ENCODE measurements around the gene NDRG2. TPM values are rescaled to one million over a fixed set of nuclear protein-coding genes. Genes with fewer than 3 reads are reported as not detected.

The NDRG2 gene
- total and polyA plus RNA-seq, 2 experiments from 2014 or later, result 0.28 to 2.8 TPM

GRCh38 chr14:21056520-21057163, 31.8 kb upstream of the NDRG2 start:
- Histone ChIP-seq H3F3A (ENCODE audit: insufficient read depth) (no peaks in the 10 kb centered on the region), H3K4me3 (no peak overlapping the region), H3K9me2 (ENCODE audit: insufficient read depth) (no peaks in the 10 kb centered on the region), H3K4me2 (ENCODE audit: unreplicated experiment) (peak overlapping the region; percentile 41), H3K9me3 (ENCODE audit: low read depth) (no peaks in the 10 kb centered on the region), H3K9ac (no peak overlapping the region), H3K27me3 (replicated peaks; ENCODE audit: insufficient read depth) (no peaks in the 10 kb centered on the region), H3K79me2 (ENCODE audit: insufficient read depth) (no peaks in the 10 kb centered on the region), H3K4me1 (ENCODE audit: insufficient read depth) (peaks cover 15% of the 10 kb centered on the region; the same call in 1 of the 2 replicates), H3K36me3 (ENCODE audit: low read depth) (no peaks in the 10 kb centered on the region), H3K27ac (no peak overlapping the region), H4K20me1 (ENCODE audit: insufficient read depth) (no peaks in the 10 kb centered on the region), H2AFZ (peak overlapping the region; percentile 14; the same call in 1 of the 2 replicates)
- TF ChIP-seq EZH2 (IDR thresholded peaks at IDR 0.05; ENCODE audit: insufficient read depth, poor library complexity, severe bottlenecking) (no peak), EZH2phosphoT487 (IDR thresholded peaks at IDR 0.05; ENCODE audit: insufficient read depth, low read depth) (no peak)
- in situ Hi-C loops (cut with MboI), result no loop called here
- WGBS, 2 experiments (ENCODE audit: low coverage in 1 of 2, low lambda C conversion rate in 2 of 2, missing lambda C conversion rate in 2 of 2), result 59 to 62% methylated on average over 10 of the region's 10 CpGs
- peak; percentile 69 for DNase-seq

- Histone ChIP-seq H2AFZ (no peak overlapping the region), H3K9me3 (ENCODE audit: low read depth) (no peaks in the 10 kb centered on the region), H3K27ac (no peak overlapping the region), H3K27me3 (replicated peaks; ENCODE audit: insufficient read depth) (no peaks in the 10 kb centered on the region), H3F3A (ENCODE audit: insufficient read depth) (no peaks in the 10 kb centered on the region), H3K4me3 (no peak overlapping the region), H3K4me2 (ENCODE audit: unreplicated experiment) (no peak overlapping the region), H3K9me2 (ENCODE audit: insufficient read depth) (no peaks in the 10 kb centered on the region), H3K79me2 (ENCODE audit: insufficient read depth) (no peaks in the 10 kb centered on the region), H3K9ac (no peak overlapping the region), H3K36me3 (ENCODE audit: low read depth) (no peaks in the 10 kb centered on the region), H3K4me1 (ENCODE audit: insufficient read depth) (peaks cover 15% of the 10 kb centered on the region; the same call in 1 of the 2 replicates), H4K20me1 (ENCODE audit: insufficient read depth) (no peaks in the 10 kb centered on the region)
- in situ Hi-C loops (cut with MboI), result no loop called here
- DNase-seq, result no peak
- TF ChIP-seq EZH2phosphoT487 (IDR thresholded peaks at IDR 0.05; ENCODE audit: insufficient read depth, low read depth), result no peak
- TF ChIP-seq EZH2 (IDR thresholded peaks at IDR 0.05; ENCODE audit: insufficient read depth, poor library complexity, severe bottlenecking), result no peak
- WGBS, 2 experiments (ENCODE audit: low coverage in 1 of 2, low lambda C conversion rate in 2 of 2, missing lambda C conversion rate in 2 of 2), result 60% methylated on average over 5 of the region's 5 CpGs
These were observed 30.7 kb upstream of the NDRG2 start for GRCh38 chr14:21055432-21056117.

- no peak overlapping the region for H2AFZ ChIP-seq
- no peak overlapping the region for H3K27ac ChIP-seq
- H3K4me3 ChIP-seq, result no peak overlapping the region
- TF ChIP-seq EZH2phosphoT487 (IDR thresholded peaks at IDR 0.05; ENCODE audit: insufficient read depth, low read depth) (no peak), EZH2 (IDR thresholded peaks at IDR 0.05; ENCODE audit: insufficient read depth, poor library complexity, severe bottlenecking) (no peak)
- H3K9me2 ChIP-seq (ENCODE audit: insufficient read depth), result no peaks in the 10 kb centered on the region
- no peaks in the 10 kb centered on the region for H3K79me2 ChIP-seq (ENCODE audit: insufficient read depth)
- peaks cover 16% of the 10 kb centered on the region for H3K4me1 ChIP-seq (ENCODE audit: insufficient read depth)
- peaks cover 6% of the 10 kb centered on the region; the same call in 1 of the 2 replicates for H3F3A ChIP-seq (ENCODE audit: insufficient read depth)
- no peak overlapping the region for H3K9ac ChIP-seq
- WGBS, 2 experiments (ENCODE audit: low coverage in 1 of 2, low lambda C conversion rate in 2 of 2, missing lambda C conversion rate in 2 of 2), result 84 to 86% methylated on average over 4 of the region's 4 CpGs
- no peaks in the 10 kb centered on the region for H3K36me3 ChIP-seq (ENCODE audit: low read depth)
- no peaks in the 10 kb centered on the region for H4K20me1 ChIP-seq (ENCODE audit: insufficient read depth)
- in situ Hi-C loops (cut with MboI), result no loop called here
- no peaks in the 10 kb centered on the region for H3K27me3 ChIP-seq (replicated peaks; ENCODE audit: insufficient read depth)
- H3K4me2 ChIP-seq (ENCODE audit: unreplicated experiment), result no peak overlapping the region
- no peak for DNase-seq
- no peaks in the 10 kb centered on the region for H3K9me3 ChIP-seq (ENCODE audit: low read depth)
These were observed 29.9 kb upstream of the NDRG2 start for GRCh38 chr14:21054768-21055145.

- peaks cover 19% of the 10 kb centered on the region for H3K4me1 ChIP-seq (ENCODE audit: insufficient read depth)
- no peak for DNase-seq
- in situ Hi-C loops (cut with MboI), result no loop called here
- no peak overlapping the region for H3K27ac ChIP-seq
- H3K9ac ChIP-seq, result no peak overlapping the region
- H3K36me3 ChIP-seq (ENCODE audit: low read depth), result no peaks in the 10 kb centered on the region
- TF ChIP-seq EZH2phosphoT487 (IDR thresholded peaks at IDR 0.05; ENCODE audit: insufficient read depth, low read depth), result no peak
- TF ChIP-seq EZH2 (IDR thresholded peaks at IDR 0.05; ENCODE audit: insufficient read depth, poor library complexity, severe bottlenecking), result no peak
- H3K9me3 ChIP-seq (ENCODE audit: low read depth), result no peaks in the 10 kb centered on the region
- 65 to 72% methylated on average over 3 of the region's 3 CpGs for WGBS, 2 experiments (ENCODE audit: low coverage in 1 of 2, low lambda C conversion rate in 2 of 2, missing lambda C conversion rate in 2 of 2)
- H2AFZ ChIP-seq, result no peak overlapping the region
- H3K4me3 ChIP-seq, result no peak overlapping the region
- H4K20me1 ChIP-seq (ENCODE audit: insufficient read depth), result no peaks in the 10 kb centered on the region
- H3K27me3 ChIP-seq (replicated peaks; ENCODE audit: insufficient read depth), result no peaks in the 10 kb centered on the region
- no peak overlapping the region for H3K4me2 ChIP-seq (ENCODE audit: unreplicated experiment)
- peaks cover 11% of the 10 kb centered on the region for H3F3A ChIP-seq (ENCODE audit: insufficient read depth)
- no peaks in the 10 kb centered on the region for H3K9me2 ChIP-seq (ENCODE audit: insufficient read depth)
- H3K79me2 ChIP-seq (ENCODE audit: insufficient read depth), result no peaks in the 10 kb centered on the region
These were observed 29.4 kb upstream of the NDRG2 start for GRCh38 chr14:21054123-21054767.
